OCI-M2 (cell line): ENCODE measurements around the gene PLEKHG4B.

Experiments used
- DNase-seq: peaks from one replicate; lab custom pipeline; 2025; ENCODE audit not compliant: unreplicated experiment; lab: John Stamatoyannopoulos, UW

Gene PLEKHG4B

GRCh38 chr5:167982-168660 is 76.2 kb downstream of the PLEKHG4B start:
- DNase-seq = no peak

GRCh38 chr5:169071-169727 is 77.2 kb downstream of the PLEKHG4B start:
- DNase-seq = no peak

- DNase-seq = no peak
These were observed 77.7 kb downstream of the PLEKHG4B start for GRCh38 chr5:169728-170094.

- no peak for DNase-seq
These were observed 79.2 kb downstream of the PLEKHG4B start for GRCh38 chr5:170971-171800.

DNA sequence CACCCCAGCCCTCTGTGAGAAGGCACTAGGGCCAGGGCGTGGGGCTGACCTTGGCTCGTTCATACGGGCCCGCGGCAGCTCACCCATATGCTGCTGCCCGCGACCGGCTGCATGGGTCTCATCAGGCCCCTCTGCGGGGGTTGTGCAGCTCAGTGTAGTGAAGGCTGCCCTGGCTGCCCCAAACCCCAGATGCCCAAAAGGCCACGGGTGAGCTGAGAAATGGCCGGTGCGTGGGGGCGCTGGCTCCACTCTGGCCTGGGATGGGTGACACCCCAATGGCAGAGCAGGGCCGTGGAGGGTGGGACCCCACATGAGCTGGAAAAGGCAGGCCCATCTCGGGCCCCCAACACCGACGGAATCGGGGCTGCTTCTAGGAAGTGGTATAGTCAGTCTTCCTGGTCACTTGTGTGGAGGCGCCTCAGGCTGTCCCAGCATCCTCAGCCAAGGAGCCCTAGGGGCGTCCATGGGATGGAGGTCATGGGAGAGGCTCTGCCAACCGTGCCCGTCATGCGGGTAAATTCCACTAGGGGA is 79.9 kb downstream of the PLEKHG4B start:
- no peak for DNase-seq

DNA sequence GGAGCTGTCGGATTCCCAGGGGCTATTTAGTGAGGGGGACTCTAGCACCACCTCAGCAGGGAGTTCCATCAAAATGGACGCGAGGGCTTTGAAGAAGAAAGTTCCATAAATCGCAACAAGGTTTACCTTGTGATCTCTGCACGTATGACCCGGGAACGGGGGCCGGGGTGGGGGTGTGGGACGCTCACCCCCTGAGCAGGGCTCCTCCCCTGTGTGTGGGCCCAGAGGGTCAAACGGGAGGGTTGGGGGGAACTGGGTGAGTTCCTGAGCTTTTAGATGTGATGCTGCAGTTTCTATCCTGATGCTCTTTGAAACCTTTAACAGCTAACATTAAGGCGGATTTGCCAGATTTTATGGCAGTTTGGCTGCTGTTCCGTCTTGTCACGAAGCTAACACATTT is 80.5 kb downstream of the PLEKHG4B start:
- no peak for DNase-seq

- DNase-seq = no peak
These were observed 80.9 kb downstream of the PLEKHG4B start for GRCh38 chr5:172841-173251.

- no peak for DNase-seq
These were observed 81.7 kb downstream of the PLEKHG4B start for GRCh38 chr5:173392-174290.

DNA sequence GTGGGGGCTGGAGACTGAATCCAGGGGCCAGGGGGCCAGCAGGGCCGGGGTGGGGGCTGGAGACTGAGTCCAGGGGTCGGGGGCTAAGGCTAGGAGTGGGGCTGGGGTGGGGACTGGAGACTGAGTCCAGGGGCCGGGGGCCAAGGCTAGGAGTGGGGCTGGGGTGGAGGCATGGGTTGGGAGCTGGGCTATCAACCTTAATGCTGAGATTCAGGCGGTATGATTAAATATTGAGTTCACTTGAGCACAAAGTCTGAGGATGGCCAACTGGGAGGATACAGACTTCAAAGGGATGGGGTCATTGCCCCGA is 82.3 kb downstream of the PLEKHG4B start:
- no peak for DNase-seq

GRCh38 chr5:174876-175465 is 83.0 kb downstream of the PLEKHG4B start:
- DNase-seq = no peak

DNA sequence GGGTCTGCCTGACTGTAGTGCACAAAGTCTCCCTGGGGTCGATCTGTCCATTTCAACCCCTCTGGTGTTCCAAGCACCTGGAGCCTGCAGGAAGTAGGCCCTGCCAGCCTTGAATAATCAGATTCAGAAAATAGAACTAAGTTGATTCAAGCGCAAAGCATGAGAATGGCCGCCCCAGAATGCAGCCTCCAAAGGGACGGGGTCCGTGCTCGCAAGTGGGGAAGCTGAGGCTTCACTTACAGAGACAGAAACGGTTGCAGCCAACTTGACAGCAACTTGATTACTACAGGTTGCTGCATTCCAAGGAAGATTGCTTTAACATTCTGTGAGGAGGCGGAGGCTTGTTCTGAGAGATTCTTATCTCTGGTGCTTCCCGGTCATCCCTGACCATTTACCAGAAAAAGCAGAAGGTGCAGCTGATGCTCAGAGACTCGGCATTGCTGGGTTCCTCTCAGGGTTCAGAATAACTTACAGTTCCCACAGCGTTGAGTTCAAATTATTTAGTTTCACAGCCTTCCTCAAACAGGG is 84.4 kb downstream of the PLEKHG4B start:
- no peak for DNase-seq

- DNase-seq = no peak
These were observed 86.1 kb downstream of the PLEKHG4B start for GRCh38 chr5:178110-178509.

DNA sequence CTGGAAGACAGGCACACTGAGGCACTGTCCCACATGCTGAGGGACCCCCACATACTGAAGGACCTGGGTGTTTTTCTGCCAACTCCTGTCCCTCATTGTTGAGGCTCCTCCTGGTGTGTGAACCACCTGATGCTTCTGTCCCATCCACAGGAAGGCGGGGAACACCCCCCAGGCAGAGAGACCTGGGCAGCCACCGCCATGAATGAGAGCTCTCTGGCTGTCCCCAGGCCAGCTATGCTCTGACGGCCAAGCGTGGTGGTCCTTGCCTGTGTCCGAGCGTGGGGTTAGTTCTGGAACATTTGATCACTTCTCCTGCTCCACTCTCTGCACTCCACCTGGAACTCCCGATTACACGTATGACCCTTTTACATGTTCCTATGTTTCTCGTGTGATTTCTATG is 87.4 kb downstream of the PLEKHG4B start:
- DNase-seq = no peak

DNA sequence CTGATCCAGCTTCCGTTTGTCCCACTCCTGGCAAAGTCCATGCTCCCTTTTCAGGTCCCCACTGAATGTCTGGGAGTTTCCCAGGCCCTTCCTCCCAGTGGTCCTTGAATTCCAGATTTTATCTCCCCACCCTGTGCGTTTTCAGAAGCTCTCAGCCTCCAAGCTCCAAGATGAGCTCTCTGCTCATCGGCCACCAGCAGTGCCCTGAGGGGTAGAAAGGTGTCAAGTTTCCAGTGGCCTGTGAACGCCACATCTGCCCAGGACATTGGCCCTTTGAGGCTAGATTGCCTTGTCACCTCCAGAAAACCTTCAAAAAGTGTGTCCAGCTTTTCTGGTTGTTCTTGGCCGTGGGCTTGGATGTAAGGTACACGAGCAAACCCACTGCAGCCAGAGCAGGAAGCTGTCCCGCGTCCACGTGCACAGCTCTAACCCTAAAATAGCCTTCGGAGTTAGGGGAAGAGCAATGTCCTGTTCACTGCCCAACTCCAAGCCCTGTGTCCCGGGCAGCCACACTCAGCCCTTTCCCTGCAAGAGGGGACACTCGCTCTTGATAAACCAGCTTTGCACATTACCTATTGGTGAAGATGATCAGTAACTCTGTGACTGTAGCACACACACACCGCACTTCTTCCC is 88.4 kb downstream of the PLEKHG4B start:
- DNase-seq = no peak

- no peak for DNase-seq
These were observed 89.2 kb downstream of the PLEKHG4B start for GRCh38 chr5:181160-181559.

GRCh38 chr5:181566-181965 is 89.6 kb downstream of the PLEKHG4B start:
- DNase-seq = no peak

GRCh38 chr5:182126-182525 is 90.2 kb downstream of the PLEKHG4B start:
- DNase-seq = no peak

DNA sequence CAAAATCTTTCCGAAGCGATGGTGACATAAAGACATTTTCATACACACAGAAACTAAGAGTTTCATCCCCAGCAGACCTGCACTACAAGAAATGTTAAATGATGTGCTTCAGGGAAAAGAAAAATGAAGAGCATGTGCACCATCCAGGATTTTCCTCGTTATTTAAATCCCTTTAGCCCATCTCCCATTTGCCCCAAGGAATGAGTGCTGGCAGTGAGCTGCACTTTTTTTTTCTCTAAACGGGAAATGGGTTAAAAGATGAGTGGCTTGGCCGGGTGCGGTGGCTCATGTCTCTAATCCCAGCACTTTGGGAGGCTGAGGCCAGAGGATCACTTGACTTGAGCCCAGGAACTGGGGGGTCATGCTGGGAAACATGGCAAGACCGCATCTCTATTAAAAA is 92.5 kb downstream of the PLEKHG4B start:
- DNase-seq = no peak

DNA sequence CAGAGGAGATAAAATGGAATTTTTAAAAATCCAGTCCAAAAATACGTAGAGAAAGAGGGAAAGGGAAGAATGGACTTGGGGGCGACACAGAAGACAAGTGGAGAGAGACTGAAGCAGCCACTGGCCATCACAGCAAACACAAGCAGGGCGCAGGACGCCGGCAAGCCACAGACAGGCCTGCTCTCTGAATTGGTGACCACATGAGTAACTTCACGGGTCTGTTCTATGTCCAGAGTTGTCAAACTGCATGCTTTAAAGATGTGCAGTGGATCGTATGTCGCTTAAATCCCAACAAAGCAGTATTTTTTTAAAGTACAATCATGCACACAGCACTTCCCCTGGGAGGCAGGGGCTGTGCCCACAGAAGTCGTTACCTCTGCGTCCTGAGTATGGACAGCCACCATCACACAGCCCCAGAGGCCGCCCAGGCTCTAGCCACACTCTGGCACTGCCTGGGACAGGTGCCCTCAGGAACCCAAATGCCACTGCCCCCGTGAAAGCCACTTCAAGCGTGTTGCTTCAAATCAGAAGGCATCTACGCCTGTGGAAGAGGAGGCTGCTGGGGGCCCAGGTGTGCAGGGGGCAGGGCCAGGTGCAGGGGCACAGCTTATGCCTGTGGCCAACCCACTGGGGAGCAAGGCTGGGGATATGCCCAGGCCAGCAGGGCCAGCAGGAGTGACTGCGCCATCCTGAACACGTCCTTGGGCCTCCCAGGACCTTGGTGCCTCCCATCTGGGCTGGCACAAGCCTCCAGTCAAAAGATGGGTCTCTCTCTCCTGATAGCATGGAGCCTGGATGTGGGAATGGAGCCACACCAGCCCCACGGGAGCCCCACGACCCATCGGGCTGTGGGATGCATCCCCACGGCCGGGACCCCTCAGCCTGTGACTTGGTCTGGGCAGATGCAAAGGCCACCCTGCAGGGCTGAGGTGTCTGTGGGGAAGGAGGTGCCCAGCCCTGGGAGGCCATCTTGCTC is 93.4 kb downstream of the PLEKHG4B start:
- DNase-seq = no peak
